Smooth muscle cell of the pulmonary artery (primary cell): ENCODE results near the gene POLR3GL. TPM values are rescaled to one million over a fixed set of nuclear protein-coding genes. Genes with fewer than 3 reads are reported as not detected.

Experiments
- total RNA-seq: library from RNA; depleted of rRNA; stranded (reverse); fragments of >200 nt; gene quantifications from 2 replicates; pipeline ENCODE4 v1.2.3, GENCODE V29; 2014

The POLR3GL gene
- 7.0 and 10.2 TPM in 2 replicates for total RNA-seq

DNA sequence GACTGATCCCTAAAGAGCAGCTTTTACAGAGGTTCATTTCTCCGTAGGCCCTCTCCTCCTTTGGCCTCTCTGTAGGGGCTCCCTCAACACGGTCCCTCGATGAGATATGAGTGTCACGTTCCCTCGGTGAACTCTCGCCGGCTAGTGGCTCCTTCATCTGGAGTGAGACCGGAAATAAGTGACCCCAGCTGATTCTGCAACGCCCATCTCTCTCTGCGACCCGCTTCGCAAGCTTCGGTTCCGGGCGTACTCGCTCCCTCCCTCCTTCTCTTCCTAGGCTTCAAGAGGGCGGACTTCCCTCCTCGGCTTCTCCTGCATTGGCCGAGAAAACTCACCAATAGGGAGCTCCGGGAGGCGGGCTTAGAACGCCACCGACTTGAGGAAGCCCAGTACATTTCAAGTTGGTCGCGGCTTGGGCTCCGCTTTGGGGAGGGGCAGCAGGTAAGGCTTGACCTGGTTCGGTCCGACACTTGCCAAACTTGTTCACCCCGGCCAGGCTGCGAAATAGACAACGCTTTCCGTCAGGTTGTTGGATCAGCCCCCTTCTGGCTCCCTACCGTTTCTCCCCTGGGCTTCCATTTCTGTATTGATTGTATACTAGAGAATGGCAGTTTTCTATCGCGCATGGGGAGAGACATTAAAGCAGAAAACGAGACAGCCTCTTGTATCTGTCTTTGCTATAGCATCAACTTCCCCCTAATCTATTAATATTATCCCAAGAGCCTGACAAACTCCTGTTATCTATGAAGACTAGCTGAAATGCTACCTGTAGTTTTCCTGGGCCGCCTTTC, at the start of gene POLR3GL, which contains the start of gene ANKRD34A:
Gene POLR3GL (plus strand): TSS at position 363 of the 791 bp plus-strand sequence. CDS start 10,176 bp downstream, outside the sequence.
Gene ANKRD34A (minus strand): TSS at position 248 of the 791 bp plus-strand sequence. CDS start 2,816 bp downstream, outside the sequence.

GRCh38 chr1:145918144-145918991, 46.1 kb upstream of the POLR3GL start, which contains the start of gene PEX11B:
Gene PEX11B, minus strand, starts transcription at chr1:145918717. Its CDS starts 29 bp downstream, at chr1:145918688.

DNA sequence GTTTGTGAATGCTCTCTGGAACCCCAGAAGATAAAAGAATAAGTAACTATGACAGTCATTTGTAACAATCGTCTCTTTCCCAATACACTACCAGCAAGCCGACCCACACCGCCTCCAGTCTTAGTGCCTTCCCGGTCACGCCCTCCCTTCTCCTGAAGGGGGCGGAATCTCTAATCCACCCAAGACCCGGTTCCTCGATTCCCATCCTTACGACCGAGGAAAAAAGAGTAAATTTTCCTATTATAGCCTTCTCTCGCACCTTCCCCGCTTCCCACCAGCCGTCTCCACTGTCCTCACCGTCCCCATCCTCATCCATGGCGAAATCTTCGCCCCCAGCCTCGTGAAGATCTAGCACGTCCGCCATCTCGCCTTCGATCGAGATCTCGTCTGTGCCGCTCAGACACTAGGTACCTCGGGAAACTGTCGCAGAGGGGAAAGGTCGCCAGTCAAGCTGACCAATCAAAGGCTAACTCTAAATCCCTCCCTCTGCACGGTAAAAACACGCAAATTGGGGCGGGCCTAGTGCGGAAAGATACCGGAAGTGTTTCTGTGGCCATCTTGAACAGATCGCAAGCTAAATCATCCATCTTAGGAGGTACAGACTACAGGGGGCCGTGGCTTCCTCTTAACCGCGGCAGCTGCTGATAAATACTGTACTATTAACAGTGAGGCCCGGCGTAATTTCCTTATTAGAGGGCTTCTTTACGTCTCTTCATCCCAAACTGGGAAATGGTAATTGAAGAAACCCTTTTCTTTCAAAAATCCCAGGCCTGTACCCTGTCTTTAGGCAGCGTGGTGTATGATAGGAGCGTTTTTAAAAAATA, 37.2 kb upstream of the POLR3GL start, which contains the start of gene RBM8A:
Gene RBM8A (minus strand): TSS at position 422 of the 824 bp plus-strand sequence. CDS start 58 bp downstream, at position 364.

DNA sequence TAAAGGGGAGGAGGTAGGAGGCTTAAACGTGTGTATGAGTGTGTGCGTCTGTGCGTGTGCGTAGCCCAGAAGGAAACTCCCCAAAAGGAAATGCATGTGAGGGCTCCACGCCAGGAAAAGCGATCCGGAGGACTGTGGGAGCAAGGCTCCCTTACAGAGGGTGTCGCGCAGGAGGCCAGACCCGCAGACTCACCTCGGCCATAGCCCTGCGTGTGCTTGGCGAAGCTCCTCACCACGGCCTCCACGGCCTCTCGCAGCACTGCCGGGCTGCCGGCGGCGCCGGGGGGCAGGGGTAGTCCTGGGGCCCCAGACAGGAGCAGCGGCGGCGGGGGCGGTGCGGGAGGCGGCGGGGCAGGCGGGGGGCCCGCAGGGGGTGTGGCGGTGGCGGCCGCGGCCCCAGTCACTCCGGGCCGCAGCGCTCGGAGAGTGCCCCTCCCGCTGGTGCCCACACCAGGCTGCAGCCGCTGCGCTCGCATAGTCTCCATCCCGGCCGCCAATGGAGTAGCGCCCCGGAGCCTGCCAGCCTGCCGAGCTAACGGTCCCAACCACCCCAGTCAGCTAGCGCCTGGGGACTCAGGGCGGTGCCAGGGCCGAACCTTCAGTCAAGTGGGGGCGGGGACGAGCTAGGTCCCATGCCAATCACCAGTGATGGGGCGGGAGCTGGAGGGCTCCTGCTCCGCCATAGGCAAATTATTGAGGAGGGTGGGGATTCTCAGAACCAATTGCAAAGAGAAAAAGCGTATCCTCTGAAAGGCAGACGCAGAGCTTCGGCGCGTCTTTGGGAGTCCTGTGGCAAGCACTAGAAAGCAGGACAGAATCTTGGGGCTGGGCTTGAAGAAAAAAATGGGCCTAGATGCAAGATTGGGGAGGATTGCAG, 6.8 kb upstream of the POLR3GL start, which contains the start of gene LIX1L:
Gene LIX1L (minus strand): TSS at position 575 of the 877 bp plus-strand sequence. CDS start 90 bp downstream, at position 485.

GRCh38 chr1:145996433-145997015, 32.0 kb downstream of the POLR3GL start, which contains the start of gene TXNIP:
Gene TXNIP, minus strand, starts transcription at chr1:145996579. Its CDS starts 313 bp downstream, at chr1:145996266.

GRCh38 chr1:146021622-146022402, 57.3 kb downstream of the POLR3GL start, which contains the start of gene HJV:
Gene HJV, minus strand, starts transcription at chr1:146021735. Its CDS starts 1,504 bp downstream, at chr1:146020231.

Other genes with a start within 250 kb of the POLR3GL start
- gene CD160, start 245.2 kb upstream of the POLR3GL start, total RNA-seq: not detected in 2 replicates
- 11.9 and 12.2 TPM in 2 replicates for gene RNF115, start 140.6 kb upstream of the POLR3GL start, total RNA-seq
- 22.6 and 24.9 TPM in 2 replicates for gene POLR3C, start 140.5 kb upstream of the POLR3GL start, total RNA-seq
- 1.4 and 2.9 TPM in 2 replicates for gene NUDT17, start 119.1 kb upstream of the POLR3GL start, total RNA-seq
- gene PIAS3, start 105.6 kb upstream of the POLR3GL start, total RNA-seq: 19.8 and 22.2 TPM in 2 replicates
- 1.8 and 2.5 TPM in 2 replicates for gene ANKRD35, start 78.8 kb upstream of the POLR3GL start, total RNA-seq
- 12.3 and 13.5 TPM in 2 replicates for gene ITGA10, start 54.6 kb upstream of the POLR3GL start, total RNA-seq
- gene PEX11B, start 46.0 kb upstream of the POLR3GL start, total RNA-seq: 23.4 and 24.8 TPM in 2 replicates
- 54.8 and 62.2 TPM in 2 replicates for gene RBM8A, start 37.2 kb upstream of the POLR3GL start, total RNA-seq
- 20.6 and 21.0 TPM in 2 replicates for gene LIX1L, start 6.7 kb upstream of the POLR3GL start, total RNA-seq
- gene ANKRD34A, start 115 bp upstream of the POLR3GL start, total RNA-seq: 0.98 and 1.2 TPM in 2 replicates
- 6.9 and 356 TPM in 2 replicates for gene TXNIP, start 31.9 kb downstream of the POLR3GL start, total RNA-seq
- gene HJV, start 57.0 kb downstream of the POLR3GL start, total RNA-seq: not detected in 2 replicates
- 2.8 and 4.7 TPM in 2 replicates for gene NBPF10, start 180.1 kb downstream of the POLR3GL start, total RNA-seq